Ectodermal cell (in vitro differentiated cells): ENCODE results near the gene AADACL4.
"Not testable (repeated sequence)": the region's sequence is repeated elsewhere in the genome, so short reads cannot be mapped to it uniquely, and the experiment has no call there.

Experiments used
- H3K27ac ChIP-seq: 2 replicates; pipeline ENCODE4 v1.7.0; 2013; ENCODE audit warnings: mild to moderate bottlenecking, low read depth, low read length; ENCODE audit not compliant: insufficient read depth, poor library complexity, severe bottlenecking
- H3K27me3 ChIP-seq: 2 replicates; pipeline ENCODE4 v1.7.0; 2013; ENCODE audit warnings: mild to moderate bottlenecking, low read length; ENCODE audit not compliant: insufficient read depth, control insufficient read depth, poor library complexity, severe bottlenecking
- H3K36me3 ChIP-seq: one replicate; pipeline ENCODE4 v1.7.0; 2013; ENCODE audit warnings: low read length; ENCODE audit not compliant: control insufficient read depth, insufficient read depth
- H3K4me1 ChIP-seq: one replicate; pipeline ENCODE4 v1.7.0; 2013; ENCODE audit warnings: low read length; ENCODE audit not compliant: control insufficient read depth, insufficient read depth
- H3K4me3 ChIP-seq: 2 replicates; pipeline ENCODE4 v1.7.0; 2013; ENCODE audit warnings: low read depth, low read length, control low read depth; ENCODE audit not compliant: insufficient read depth
- H3K9me3 ChIP-seq: 2 replicates; pipeline ENCODE4 v1.7.0; 2013; ENCODE audit warnings: mild to moderate bottlenecking, low read length, moderate library complexity; ENCODE audit not compliant: control insufficient read depth
- WGBS, 2 experiments: methylation state at CpG; one replicate each; pipeline ENCODE4 v1.1.7; 2013; ENCODE audit warnings: missing lambda C conversion rate in 2 of 2; 5-methylcytosine and 5-hydroxymethylcytosine counted together

Gene AADACL4

DNA sequence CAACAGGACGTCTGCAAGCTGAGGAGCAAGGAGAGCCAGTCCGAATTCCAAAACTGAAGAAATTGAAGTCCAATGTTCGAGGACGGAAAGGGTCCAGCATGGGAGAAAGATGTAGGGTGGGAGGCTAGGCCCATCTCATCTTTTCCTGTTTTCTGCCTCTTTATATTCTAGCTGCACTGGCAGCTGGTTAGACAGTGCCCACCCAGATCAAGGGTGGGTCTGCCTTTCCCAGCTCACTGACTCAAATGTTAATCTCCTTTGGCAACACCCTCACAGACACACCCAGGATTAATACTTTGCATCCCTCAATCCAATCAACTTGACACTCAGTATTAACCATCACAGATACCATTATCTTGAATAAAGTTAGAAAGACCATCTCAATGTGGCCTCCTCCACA, 32.2 kb downstream of the AADACL4 start:
- H3K4me1 ChIP-seq, H3K27me3 ChIP-seq, H3K9me3 ChIP-seq, H3K36me3 ChIP-seq, H3K4me3 ChIP-seq, H3K27ac ChIP-seq: not testable (repeated sequence)
- WGBS, 2 experiments: 95 to 97% methylated on average over 4 of the region's 4 CpGs

- WGBS, 2 experiments: 95 to 100% methylated on average over 1 of the region's 1 CpG
- no peaks in the 10 kb centered on the region for H3K27me3 ChIP-seq
- H3K36me3 ChIP-seq: no peaks in the 10 kb centered on the region
- H3K4me3 ChIP-seq: no peak overlapping the region
- no peak overlapping the region for H3K27ac ChIP-seq
- no peaks in the 10 kb centered on the region for H3K4me1 ChIP-seq
- no peaks in the 10 kb centered on the region for H3K9me3 ChIP-seq
Observed at GRCh38 chr1:12677565-12677964, 33.7 kb downstream of the AADACL4 start.

DNA sequence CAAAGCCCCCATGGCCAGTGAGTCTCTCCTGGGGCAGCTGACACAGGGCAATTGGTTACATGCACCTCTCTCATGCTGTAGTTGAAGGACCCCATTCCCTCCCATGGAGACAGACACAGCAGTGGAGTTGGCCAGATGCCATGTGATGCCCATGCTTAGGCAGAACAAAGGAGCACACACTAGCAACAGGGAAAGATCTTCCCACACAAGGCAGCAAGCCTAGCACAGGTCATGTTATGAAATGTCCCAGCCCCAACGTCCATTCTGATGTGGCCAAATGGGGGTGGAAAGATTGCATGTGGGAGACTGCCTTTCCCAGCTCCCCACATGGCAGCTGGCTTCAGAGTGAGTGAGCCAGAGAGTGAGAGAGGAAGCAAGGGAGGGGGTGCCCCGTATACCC, 34.5 kb downstream of the AADACL4 start:
- H3K4me1 ChIP-seq: no peaks in the 10 kb centered on the region
- no peak overlapping the region for H3K4me3 ChIP-seq
- H3K9me3 ChIP-seq: no peaks in the 10 kb centered on the region
- H3K36me3 ChIP-seq: no peaks in the 10 kb centered on the region
- H3K27me3 ChIP-seq: no peaks in the 10 kb centered on the region
- WGBS, 2 experiments: 81 to 83% methylated on average over 2 of the region's 2 CpGs
- no peak overlapping the region for H3K27ac ChIP-seq

GRCh38 chr1:12678820-12679219, 34.9 kb downstream of the AADACL4 start:
- 95 to 96% methylated on average over 3 of the region's 3 CpGs for WGBS, 2 experiments
- Histone ChIP-seq H3K4me1 (no peaks in the 10 kb centered on the region), H3K9me3 (no peaks in the 10 kb centered on the region), H3K27ac (no peak overlapping the region), H3K4me3 (no peak overlapping the region), H3K36me3 (no peaks in the 10 kb centered on the region), H3K27me3 (no peaks in the 10 kb centered on the region)

- H3K27me3 ChIP-seq: no peaks in the 10 kb centered on the region
- H3K9me3 ChIP-seq: no peaks in the 10 kb centered on the region
- no peak overlapping the region for H3K4me3 ChIP-seq
- no peak overlapping the region for H3K27ac ChIP-seq
- H3K4me1 ChIP-seq: no peaks in the 10 kb centered on the region
- H3K36me3 ChIP-seq: no peaks in the 10 kb centered on the region
- WGBS, 2 experiments: 64 to 76% methylated on average over 2 of the region's 2 CpGs
Observed at GRCh38 chr1:12690156-12690555, 46.3 kb downstream of the AADACL4 start.

DNA sequence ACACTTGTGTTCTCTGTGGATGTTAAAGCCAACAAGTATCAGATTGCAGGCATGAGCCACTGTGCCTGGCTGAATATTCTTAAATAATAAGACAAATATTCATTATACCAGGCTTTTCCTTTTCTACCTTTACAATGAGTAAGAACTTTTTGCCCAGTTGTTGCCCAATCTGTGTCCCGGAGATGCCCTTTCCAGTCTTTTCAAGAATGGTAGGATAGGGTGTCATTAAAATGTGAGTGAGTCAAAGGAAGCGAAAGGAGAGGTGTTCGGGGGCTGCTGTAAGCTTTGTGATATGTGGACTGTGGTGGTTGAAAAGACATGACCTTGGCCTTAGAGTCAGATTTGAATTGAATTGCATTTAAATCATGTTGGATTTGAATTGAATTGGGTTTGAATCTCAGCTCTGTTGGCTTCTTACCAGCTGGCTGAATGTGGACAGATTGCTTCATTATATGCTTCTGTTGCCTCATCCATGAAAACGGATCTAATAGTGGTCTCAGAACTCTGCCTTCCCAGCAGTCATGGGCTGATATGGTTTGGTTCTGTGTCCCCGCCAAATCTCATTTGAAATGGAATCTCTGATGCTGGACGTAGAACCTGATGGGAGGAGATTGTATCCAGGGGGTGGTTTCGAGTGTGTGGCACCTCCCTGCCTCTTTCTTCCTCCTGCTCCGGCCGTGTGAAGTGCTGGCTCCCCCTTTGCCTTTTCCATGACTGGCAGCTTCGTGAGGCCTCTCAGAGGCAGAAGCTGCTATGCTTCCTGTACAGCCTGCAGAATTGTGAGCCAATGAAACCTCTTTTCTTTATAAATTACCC, 49.3 kb downstream of the AADACL4 start:
- Histone ChIP-seq H3K36me3 (no peaks in the 10 kb centered on the region), H3K27ac (no peak overlapping the region), H3K27me3 (no peaks in the 10 kb centered on the region), H3K4me3 (no peak overlapping the region), H3K9me3 (no peaks in the 10 kb centered on the region), H3K4me1 (no peaks in the 10 kb centered on the region)
- 85 to 91% methylated on average over 10 of the region's 10 CpGs for WGBS, 2 experiments

DNA sequence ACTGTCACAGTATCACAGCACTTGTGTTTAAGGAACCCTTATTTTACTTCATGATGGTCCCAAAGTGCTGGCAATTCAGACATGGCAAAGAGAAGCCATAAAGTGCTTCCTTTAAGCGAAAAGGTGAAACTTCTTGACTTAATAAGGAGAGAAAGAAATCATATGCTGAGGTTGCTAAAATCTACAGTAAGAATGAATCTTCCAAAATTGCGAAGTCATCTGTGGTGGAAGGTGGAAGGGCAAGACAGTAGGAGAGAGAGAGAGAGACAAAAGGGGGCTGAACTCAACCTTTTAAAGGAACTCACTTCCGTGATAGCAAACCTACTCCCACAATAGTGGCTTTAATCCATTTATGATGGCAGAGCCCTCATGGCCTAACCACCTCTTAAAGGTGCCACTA, 52.8 kb downstream of the AADACL4 start:
- H3K9me3 ChIP-seq: no peaks in the 10 kb centered on the region
- no peaks in the 10 kb centered on the region for H3K36me3 ChIP-seq
- H3K27ac ChIP-seq: no peak overlapping the region
- no peaks in the 10 kb centered on the region for H3K27me3 ChIP-seq
- no peaks in the 10 kb centered on the region for H3K4me1 ChIP-seq
- 81 to 98% methylated on average over 2 to 3 of the region's 3 CpGs for WGBS, 2 experiments
- no peak overlapping the region for H3K4me3 ChIP-seq

- no peak overlapping the region for H3K27ac ChIP-seq
- H3K4me3 ChIP-seq: no peak overlapping the region
- 92 to 98% methylated on average over 3 of the region's 3 CpGs for WGBS, 2 experiments
- H3K36me3 ChIP-seq: no peaks in the 10 kb centered on the region
- no peaks in the 10 kb centered on the region for H3K9me3 ChIP-seq
- H3K27me3 ChIP-seq: no peaks in the 10 kb centered on the region
- no peaks in the 10 kb centered on the region for H3K4me1 ChIP-seq
Observed at GRCh38 chr1:12697397-12697796, 53.5 kb downstream of the AADACL4 start.

GRCh38 chr1:12703821-12704451, 60.1 kb downstream of the AADACL4 start:
- Histone ChIP-seq H3K27ac (no peak overlapping the region), H3K27me3 (no peaks in the 10 kb centered on the region), H3K4me1 (no peaks in the 10 kb centered on the region), H3K9me3 (no peaks in the 10 kb centered on the region), H3K4me3 (no peak overlapping the region), H3K36me3 (no peaks in the 10 kb centered on the region)
- 91 to 95% methylated on average over 5 to 6 of the region's 6 CpGs for WGBS, 2 experiments

DNA sequence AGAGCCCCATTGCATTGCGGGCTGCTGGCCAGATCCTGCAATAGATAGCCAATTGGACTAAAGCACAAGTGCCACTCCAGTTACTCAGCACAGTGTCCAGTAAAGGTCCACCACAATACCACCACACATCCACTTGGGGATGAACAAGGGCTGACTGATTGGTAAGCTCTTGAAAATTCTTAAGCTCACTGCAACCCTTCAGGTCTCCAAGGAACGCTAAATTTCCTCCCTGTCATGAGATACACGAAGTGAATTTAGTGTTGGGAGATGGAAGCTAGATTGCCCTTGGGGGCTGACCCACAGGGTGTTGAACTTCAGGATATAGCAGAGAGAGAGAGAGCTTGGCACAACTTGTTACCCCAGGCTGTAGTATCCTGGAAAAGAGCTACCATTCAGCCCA, 62.2 kb downstream of the AADACL4 start:
- Histone ChIP-seq H3K27me3 (no peaks in the 10 kb centered on the region), H3K36me3 (no peaks in the 10 kb centered on the region), H3K9me3 (no peaks in the 10 kb centered on the region), H3K27ac (no peak overlapping the region), H3K4me1 (no peaks in the 10 kb centered on the region), H3K4me3 (no peak overlapping the region)
- WGBS, 2 experiments: 92 to 95% methylated on average over 3 of the region's 3 CpGs
